ENCODE results near the gene MRPL40.
"Not testable (repeated sequence)": the region's sequence is repeated elsewhere in the genome, so short reads cannot be mapped to it uniquely, and the experiment has no call there.

The MRPL40 gene

GRCh38 chr22:19407649-19408606 is 24.4 kb upstream of the MRPL40 start:
- no peak for DNase-seq (ENCODE audit: low spot score)

GRCh38 chr22:19410941-19411689 is 21.2 kb upstream of the MRPL40 start:
- peak; percentile 22 for DNase-seq (ENCODE audit: low spot score)

GRCh38 chr22:19411690-19412045 is 20.7 kb upstream of the MRPL40 start:
- DNase-seq (ENCODE audit: low spot score): no peak

- no peak for DNase-seq (ENCODE audit: low spot score)
These were observed 19.9 kb upstream of the MRPL40 start for GRCh38 chr22:19412478-19412877.

GRCh38 chr22:19412923-19413322 is 19.4 kb upstream of the MRPL40 start:
- no peak for DNase-seq (ENCODE audit: low spot score)

- DNase-seq (ENCODE audit: low spot score): no peak
These were observed 13.3 kb upstream of the MRPL40 start for GRCh38 chr22:19419086-19419463.

GRCh38 chr22:19419464-19420178 is 12.7 kb upstream of the MRPL40 start:
- DNase-seq (ENCODE audit: low spot score): no peak

GRCh38 chr22:19420321-19420720 is 12.0 kb upstream of the MRPL40 start:
- DNase-seq (ENCODE audit: low spot score): no peak

- no peak for DNase-seq (ENCODE audit: low spot score)
These were observed 9.7 kb upstream of the MRPL40 start for GRCh38 chr22:19422440-19423301.

GRCh38 chr22:19424186-19424500 is 8.2 kb upstream of the MRPL40 start:
- no peak for DNase-seq (ENCODE audit: low spot score)

- peak; percentile 22 for DNase-seq (ENCODE audit: low spot score)
These were observed 2.1 kb upstream of the MRPL40 start for GRCh38 chr22:19429950-19430889.

- DNase-seq (ENCODE audit: low spot score): peak; percentile 33
These were observed 1.3 kb upstream of the MRPL40 start for GRCh38 chr22:19430890-19431541.

- peak; percentile 80 for DNase-seq (ENCODE audit: low spot score)
These were observed 654 bp upstream of the MRPL40 start, which contains the start of gene HIRA for GRCh38 chr22:19431649-19432132. HIRA (minus strand) TSS chr22:19431733; CDS start chr22:19431476, 257 bp downstream.

GRCh38 chr22:19434401-19434800 is 2.1 kb downstream of the MRPL40 start:
- DNase-seq (ENCODE audit: low spot score): peak; percentile 50

GRCh38 chr22:19434829-19435580 is 2.7 kb downstream of the MRPL40 start:
- no peak for DNase-seq (ENCODE audit: low spot score)

- DNase-seq (ENCODE audit: low spot score): not testable (repeated sequence)
These were observed 4.3 kb downstream of the MRPL40 start for GRCh38 chr22:19436444-19437161.

GRCh38 chr22:19438298-19438697 is 6.0 kb downstream of the MRPL40 start:
- DNase-seq (ENCODE audit: low spot score): no peak

Measured in kidney tubule cell (primary cell).